Fibroblast of lung (primary cell): Measurements from ENCODE around the gene OR8K1.

Experiments used
- EZH2 ChIP-seq: IDR thresholded peaks from 2 replicates; pipeline ENCODE4 v1.5.1; 2012; ENCODE audit warnings: low read length, control low read depth, mild to moderate bottlenecking; ENCODE audit errors: missing control alignments
- TF ChIP-seq, protein P1 (sequence below), 2 donors: IDR thresholded peaks in 1 of 2; conservative IDR thresholded peaks in 1 of 2; 1 replicate in 1 of 2; 2 replicates in 1 of 2; pipeline ENCODE4 v1.5.1; 2011 to 2012; ENCODE audit warnings: low read length in 2 of 2, control low read depth in 1 of 2, inconsistent platforms in 1 of 2, low read depth in 1 of 2, mild to moderate bottlenecking in 1 of 2

DNA sequence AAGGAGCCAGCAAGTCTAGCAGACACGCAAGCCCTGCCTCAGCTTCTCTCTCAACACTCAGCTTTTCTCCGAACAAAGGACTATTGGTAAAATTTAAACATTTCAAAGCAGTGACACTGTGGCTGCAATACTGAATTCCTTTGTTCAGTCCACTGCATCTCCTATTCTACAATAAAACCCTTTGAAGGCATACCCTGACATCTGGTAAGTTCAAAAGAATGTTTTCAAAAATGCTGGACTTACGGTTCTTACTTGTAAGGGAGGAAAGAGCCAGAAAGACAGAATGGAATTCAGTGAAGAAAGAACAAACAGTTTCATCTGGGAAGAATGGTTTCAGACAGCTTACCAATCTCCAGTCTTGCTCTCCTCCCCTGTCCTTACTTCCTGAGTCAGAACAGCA is 12.7 kb upstream of the OR8K1 start:
- TF ChIP-seq, protein P1, sequence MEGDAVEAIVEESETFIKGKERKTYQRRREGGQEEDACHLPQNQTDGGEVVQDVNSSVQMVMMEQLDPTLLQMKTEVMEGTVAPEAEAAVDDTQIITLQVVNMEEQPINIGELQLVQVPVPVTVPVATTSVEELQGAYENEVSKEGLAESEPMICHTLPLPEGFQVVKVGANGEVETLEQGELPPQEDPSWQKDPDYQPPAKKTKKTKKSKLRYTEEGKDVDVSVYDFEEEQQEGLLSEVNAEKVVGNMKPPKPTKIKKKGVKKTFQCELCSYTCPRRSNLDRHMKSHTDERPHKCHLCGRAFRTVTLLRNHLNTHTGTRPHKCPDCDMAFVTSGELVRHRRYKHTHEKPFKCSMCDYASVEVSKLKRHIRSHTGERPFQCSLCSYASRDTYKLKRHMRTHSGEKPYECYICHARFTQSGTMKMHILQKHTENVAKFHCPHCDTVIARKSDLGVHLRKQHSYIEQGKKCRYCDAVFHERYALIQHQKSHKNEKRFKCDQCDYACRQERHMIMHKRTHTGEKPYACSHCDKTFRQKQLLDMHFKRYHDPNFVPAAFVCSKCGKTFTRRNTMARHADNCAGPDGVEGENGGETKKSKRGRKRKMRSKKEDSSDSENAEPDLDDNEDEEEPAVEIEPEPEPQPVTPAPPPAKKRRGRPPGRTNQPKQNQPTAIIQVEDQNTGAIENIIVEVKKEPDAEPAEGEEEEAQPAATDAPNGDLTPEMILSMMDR (conservative IDR thresholded peaks at IDR 0.05 in 1 of 2, IDR thresholded peaks at IDR 0.05 in 1 of 2; ENCODE audit: low read depth in 1 of 2, low read length in 2 of 2) = no peak
- TF ChIP-seq EZH2 = no peak
